ENCODE results near the gene COA8. TPM values are rescaled to one million over a fixed set of nuclear protein-coding genes. Genes with fewer than 3 reads are reported as not detected.

The COA8 gene
- total and polyA plus RNA-seq, 2 of the 8 experiments (the other 6 are each of a cell fraction or from before 2014, with no cell fraction given) = 7.1 to 35.5 TPM

- Histone ChIP-seq H4K8ac (ENCODE audit: extremely low read depth, insufficient read depth, low read length) (no peak overlapping the region), H3K4me3 (ENCODE audit: extremely low read depth in 1 of 4, insufficient read depth in 2 of 4, low read depth in 3 of 4, low read length in 4 of 4) (peak overlapping the region; percentile 82 to 97 (median 91)), H2AK5ac (ENCODE audit: low read depth, low read length) (no peak overlapping the region), H3K18ac (ENCODE audit: extremely low read depth, low read length) (no peak overlapping the region), H3K36me3 (ENCODE audit: control insufficient read depth in 2 of 4, insufficient read depth in 4 of 4, low read length in 3 of 4) (peaks cover 0 to 21% (median 11%) of the 10 kb centered on the region in 4 experiments; a peak in 7 of 8 replicates), H3K79me2 (ENCODE audit: control insufficient read depth in 1 of 2, insufficient read depth in 2 of 2, low read length in 2 of 2) (peaks cover 12 to 84% of the 10 kb centered on the region in 2 experiments), H2BK15ac (ENCODE audit: low read length) (no peak overlapping the region), H2BK5ac (ENCODE audit: low read depth, low read length) (no peak overlapping the region), H3K14ac (ENCODE audit: insufficient read length) (no peak overlapping the region), H3K4ac (replicated peaks; ENCODE audit: insufficient read length, low read depth, low read length) (no peak overlapping the region), H4K91ac (replicated peaks; ENCODE audit: insufficient read length, low read length) (no peak overlapping the region), H3K56ac (replicated peaks; ENCODE audit: insufficient read length, low read depth, low read length) (no peak overlapping the region), H3K23ac (ENCODE audit: insufficient read length) (no peak overlapping the region), H3K9me3 (ENCODE audit: insufficient read depth in 2 of 2, low read depth in 1 of 2, low read length in 1 of 2) (no peaks in the 10 kb centered on the region), H4K20me1 (replicated peaks in 1 of 2; ENCODE audit: control insufficient read depth in 1 of 2, insufficient read depth in 2 of 2, low read length in 2 of 2) (peaks cover 8 to 13% of the 10 kb centered on the region in 2 experiments), H3K4me1 (replicated peaks in 1 of 4; ENCODE audit: control insufficient read depth in 3 of 4, insufficient read depth in 4 of 4, low read length in 3 of 4) (peaks cover 0 to 4% (median 2%) of the 10 kb centered on the region in 4 experiments; a peak in 3 of 7 replicates), H2BK20ac (ENCODE audit: low read length) (no peak overlapping the region), H3K79me1 (ENCODE audit: low read depth, low read length) (peaks cover 14% of the 10 kb centered on the region; the same call in 1 of the 2 replicates), H3K4me2 (ENCODE audit: insufficient read depth in 1 of 2, low read depth in 2 of 2, low read length in 2 of 2) (peak overlapping the region; percentile 77 to 85), H3K27ac (ENCODE audit: low read depth, low read length) (no peak overlapping the region), H2BK120ac (replicated peaks; ENCODE audit: low read depth, low read length) (no peak overlapping the region), H3K9ac (replicated peaks in 1 of 4; ENCODE audit: extremely low read depth in 1 of 4, low read depth in 3 of 4, low read length in 3 of 4) (peak overlapping the region; percentile 68 to 84 (median 76)), H4K5ac (ENCODE audit: insufficient read length, low read depth, low read length) (no peak overlapping the region), H2AFZ (ENCODE audit: low read length) (no peak overlapping the region), H3K23me2 (ENCODE audit: low read depth, low read length) (peaks cover 12% of the 10 kb centered on the region; the same call in 1 of the 2 replicates), H3K27me3 (replicated peaks in 1 of 4; ENCODE audit: control insufficient read depth in 3 of 4, extremely low read depth in 1 of 4, insufficient read depth in 3 of 4, low read length in 3 of 4) (no peaks in the 10 kb centered on the region), H2BK12ac (ENCODE audit: low read depth, low read length) (no peak overlapping the region)
- ChIA-PET CTCF (ENCODE audit: partially characterized antibody) (interaction anchor here (0.6 to 1.4 kb wide), 2 partner anchors 10 to 760 kb away, joined by 3 to 4 read pairs; no protein-coding TSS in a partner anchor), POLR2A (ENCODE audit: partially characterized antibody) (interaction anchor here (0.9 to 2.2 kb wide), 7 partner anchors 13 to 229 kb away, joined by 3 to 13 read pairs (median 4); partner anchors contain the start of gene CKB)
- 3% methylated on average over 22 of the region's 22 CpGs; no CpG with 5 or more reads in 1 of the 2 experiments for WGBS, 2 experiments (ENCODE audit: extremely low coverage in 1 of 2, insufficient coverage in 1 of 2, insufficient read length in 1 of 2, insufficient replicate concordance in 2 of 2, low coverage in 1 of 2, low lambda C conversion rate in 2 of 2, missing lambda C conversion rate in 1 of 2)
- DNase-seq (ENCODE audit: low read depth in 1 of 2, low spot score in 2 of 2) (no peak), FAIRE-seq (no peak)
- TF ChIP-seq PHF8 (conservative IDR thresholded peaks at IDR 0.05; ENCODE audit: low read depth, low read length) = 0 out of 2 replicates have a peak, but pooled peaks have one; percentile 39
- no peak for TF ChIP-seq POLR2AphosphoS5 (IDR thresholded peaks at IDR 0.05; ENCODE audit: low read depth, low read length)
- peak; percentile 89 for TF ChIP-seq SAP30 (IDR thresholded peaks at IDR 0.05; ENCODE audit: insufficient read depth, insufficient replicate concordance, low read length)
- no peak for TF ChIP-seq FOSL1 (IDR thresholded peaks at IDR 0.05; ENCODE audit: insufficient read depth, low read depth, low read length)
- TF ChIP-seq SIN3A (conservative IDR thresholded peaks at IDR 0.05 in 1 of 2, IDR thresholded peaks at IDR 0.05 in 1 of 2; ENCODE audit: low read depth in 1 of 2, low read length in 2 of 2) = peak in 1 of 2 experiments; percentile 19; a peak in 1 of 4 replicates
- 0 out of 4 replicates have a peak, but pooled peaks of 1 of the 2 experiments have one; percentile 4 for TF ChIP-seq HDAC2 (IDR thresholded peaks at IDR 0.05; ENCODE audit: borderline replicate concordance in 1 of 2, low read depth in 2 of 2, low read length in 2 of 2)
- no peak for TF ChIP-seq MAFK (IDR thresholded peaks at IDR 0.05; ENCODE audit: low read depth, low read length)
- TF ChIP-seq BRCA1 (IDR thresholded peaks at IDR 0.05; ENCODE audit: low read depth, low read length) = no peak
- TF ChIP-seq CHD2 (IDR thresholded peaks at IDR 0.05; ENCODE audit: low read length) = no peak
Observed at GRCh38 chr14:103563226-103563620, 463 bp downstream of the COA8 start.

Data from H1 (cell line).